D721Med (cell line): ENCODE measurements around the gene XIRP2.

ENCODE experiments used
- DNase-seq: peaks from one replicate; pipeline ENCODE4 v3.0.0; 2011; ENCODE audit warnings: low spot score; ENCODE audit not compliant: insufficient read length
- FAIRE-seq: peaks from 2 replicates; lab custom pipeline; 2011; peaks lifted over from hg19 to GRCh38; lab: Jason Lieb, UNC
- TF ChIP-seq, protein P1 (sequence below): IDR thresholded peaks from 2 replicates; pipeline ENCODE4 v1.5.1; 2012; ENCODE audit warnings: mild to moderate bottlenecking, control low read depth; ENCODE audit not compliant: insufficient read depth; ENCODE audit errors: missing control alignments

Gene XIRP2

DNA sequence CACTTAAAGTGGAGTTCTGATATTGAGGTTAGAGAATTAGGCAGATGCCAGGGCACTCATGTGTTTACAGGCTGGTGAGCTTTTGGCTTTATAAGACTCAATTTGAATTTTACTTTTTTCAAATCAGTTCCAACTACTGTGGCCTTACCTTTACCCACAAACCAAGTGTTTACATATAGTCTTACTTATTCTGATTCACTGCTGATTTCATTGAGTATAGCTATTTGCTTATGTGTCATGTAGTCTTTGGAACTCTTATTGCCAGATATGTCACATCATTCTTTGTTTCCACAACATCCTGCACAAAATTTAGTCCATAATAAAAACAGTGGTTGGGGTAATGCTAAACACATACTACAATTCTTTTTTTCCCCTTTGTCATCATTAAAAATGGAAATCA lies 96.5 kb downstream of the XIRP2 start:
- TF ChIP-seq, protein P1, sequence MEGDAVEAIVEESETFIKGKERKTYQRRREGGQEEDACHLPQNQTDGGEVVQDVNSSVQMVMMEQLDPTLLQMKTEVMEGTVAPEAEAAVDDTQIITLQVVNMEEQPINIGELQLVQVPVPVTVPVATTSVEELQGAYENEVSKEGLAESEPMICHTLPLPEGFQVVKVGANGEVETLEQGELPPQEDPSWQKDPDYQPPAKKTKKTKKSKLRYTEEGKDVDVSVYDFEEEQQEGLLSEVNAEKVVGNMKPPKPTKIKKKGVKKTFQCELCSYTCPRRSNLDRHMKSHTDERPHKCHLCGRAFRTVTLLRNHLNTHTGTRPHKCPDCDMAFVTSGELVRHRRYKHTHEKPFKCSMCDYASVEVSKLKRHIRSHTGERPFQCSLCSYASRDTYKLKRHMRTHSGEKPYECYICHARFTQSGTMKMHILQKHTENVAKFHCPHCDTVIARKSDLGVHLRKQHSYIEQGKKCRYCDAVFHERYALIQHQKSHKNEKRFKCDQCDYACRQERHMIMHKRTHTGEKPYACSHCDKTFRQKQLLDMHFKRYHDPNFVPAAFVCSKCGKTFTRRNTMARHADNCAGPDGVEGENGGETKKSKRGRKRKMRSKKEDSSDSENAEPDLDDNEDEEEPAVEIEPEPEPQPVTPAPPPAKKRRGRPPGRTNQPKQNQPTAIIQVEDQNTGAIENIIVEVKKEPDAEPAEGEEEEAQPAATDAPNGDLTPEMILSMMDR, result no peak
- no peak for FAIRE-seq
- no peak for DNase-seq

DNA sequence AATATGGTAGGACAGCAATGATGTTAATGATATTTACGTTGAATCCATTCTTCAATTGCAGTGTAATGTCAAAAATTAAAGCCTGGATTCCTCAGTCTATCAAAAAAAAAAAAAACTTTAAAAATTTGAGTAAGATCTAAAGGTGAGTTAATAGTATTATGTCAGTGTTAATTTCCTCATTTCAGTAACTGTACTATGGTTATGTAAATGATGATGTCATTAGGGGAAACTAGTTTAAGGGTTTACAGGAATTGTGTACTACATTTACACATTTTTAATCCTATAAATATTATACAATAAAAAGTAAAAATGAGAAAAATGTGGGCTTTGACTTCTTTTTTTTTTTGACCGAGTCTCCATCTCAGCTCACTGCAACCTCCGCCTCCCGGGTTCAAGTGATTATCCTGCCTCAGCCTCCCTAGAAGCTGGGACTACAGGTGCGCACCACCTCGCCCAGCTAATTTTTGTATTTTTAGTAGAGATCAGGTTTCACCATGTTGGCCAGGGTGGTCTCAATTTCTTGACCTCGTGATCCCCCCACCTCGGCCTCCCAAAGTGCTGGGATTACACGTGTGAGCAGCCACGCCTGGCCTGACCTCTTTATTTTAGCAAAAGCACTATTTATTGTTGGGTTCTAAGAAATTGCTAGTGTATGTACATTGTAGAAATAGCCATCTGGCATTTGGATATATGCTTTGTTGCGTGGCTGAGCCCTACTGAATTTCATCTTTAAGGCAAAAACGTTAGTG lies 106.5 kb downstream of the XIRP2 start:
- FAIRE-seq, result no peak

DNA sequence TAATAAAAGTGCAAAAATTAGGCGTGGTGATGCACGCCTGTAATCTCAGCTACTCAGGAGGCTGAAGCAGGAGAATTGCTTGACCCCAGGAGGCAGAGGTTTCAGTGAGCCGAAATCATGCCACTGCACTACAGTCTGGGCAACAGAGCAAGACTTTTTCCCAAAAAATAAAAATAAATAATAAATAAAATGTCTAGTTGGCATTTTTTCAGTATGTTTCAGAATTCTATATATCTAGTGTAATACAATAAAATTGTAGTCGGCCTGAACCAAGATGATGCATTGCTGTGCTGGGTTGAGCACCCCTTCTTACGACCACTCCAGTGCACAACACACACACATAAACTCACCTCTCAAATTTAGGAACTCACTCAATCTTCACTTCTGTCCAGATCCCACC lies 108.2 kb downstream of the XIRP2 start:
- TF ChIP-seq, protein P1, result no peak
- FAIRE-seq (no peak), DNase-seq (no peak)

More for the DNA sequence above, 106.5 kb downstream of the XIRP2 start:
- TF ChIP-seq, protein P1, result no peak
- DNase-seq, result no peak

DNA sequence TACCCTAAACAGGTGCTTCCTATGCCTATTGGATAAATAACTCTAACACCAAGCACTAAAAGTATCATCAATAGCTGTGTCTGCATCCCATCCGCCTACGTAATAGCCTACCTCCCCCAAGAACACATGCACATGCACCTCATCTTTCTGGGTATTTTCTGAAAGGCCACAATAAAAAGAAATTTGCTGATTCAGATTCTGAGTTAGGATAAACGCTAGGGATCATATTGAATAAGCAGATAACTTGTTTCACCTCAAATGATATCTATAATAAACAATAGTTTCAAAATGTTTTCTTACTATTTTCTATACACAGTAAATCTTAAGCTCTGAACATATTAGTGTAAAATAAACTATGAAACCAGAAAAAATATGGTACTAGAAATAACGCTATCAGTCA lies 112.9 kb downstream of the XIRP2 start:
- FAIRE-seq (no peak), DNase-seq (no peak)
- TF ChIP-seq, protein P1, result no peak

DNA sequence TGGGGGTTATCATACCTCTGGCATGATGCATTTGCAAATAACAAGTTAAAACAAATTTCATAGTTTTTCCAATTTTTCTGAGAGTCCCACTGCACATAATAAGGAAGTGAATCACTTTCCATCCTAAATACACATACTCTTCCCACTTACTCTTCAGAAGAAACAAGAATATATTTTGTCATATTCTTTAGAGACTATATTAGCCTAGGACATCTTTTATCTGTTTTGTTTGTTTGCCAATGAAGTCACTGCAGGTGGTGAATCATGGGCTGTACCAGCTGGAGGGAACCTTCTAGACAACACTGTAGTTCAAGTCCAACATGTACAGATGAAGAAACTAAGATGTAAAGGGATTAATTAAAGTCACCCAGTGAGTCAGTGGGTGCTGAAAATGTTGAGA lies 116.8 kb downstream of the XIRP2 start:
- FAIRE-seq, result no peak
- DNase-seq, result no peak
- TF ChIP-seq, protein P1, result no peak

DNA sequence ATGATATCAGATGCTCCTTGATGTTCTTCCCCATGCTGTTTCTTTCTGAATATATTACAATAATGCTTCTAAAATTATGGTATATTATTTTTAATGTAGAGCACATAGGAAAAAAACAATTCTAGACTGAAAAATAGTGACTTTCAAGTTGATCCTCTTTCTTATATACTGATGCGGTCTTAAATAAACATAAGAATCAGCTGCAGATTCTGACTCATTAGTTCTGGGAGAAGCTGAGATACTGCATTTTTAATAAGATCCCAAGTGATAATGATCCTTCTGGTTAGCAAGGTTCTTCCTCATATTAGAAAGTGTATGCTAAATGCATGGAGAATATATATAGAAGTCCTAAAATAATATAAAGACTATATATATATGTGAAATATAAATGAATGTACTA lies 124.9 kb downstream of the XIRP2 start:
- FAIRE-seq, result no peak
- TF ChIP-seq, protein P1, result no peak
- no peak for DNase-seq

DNA sequence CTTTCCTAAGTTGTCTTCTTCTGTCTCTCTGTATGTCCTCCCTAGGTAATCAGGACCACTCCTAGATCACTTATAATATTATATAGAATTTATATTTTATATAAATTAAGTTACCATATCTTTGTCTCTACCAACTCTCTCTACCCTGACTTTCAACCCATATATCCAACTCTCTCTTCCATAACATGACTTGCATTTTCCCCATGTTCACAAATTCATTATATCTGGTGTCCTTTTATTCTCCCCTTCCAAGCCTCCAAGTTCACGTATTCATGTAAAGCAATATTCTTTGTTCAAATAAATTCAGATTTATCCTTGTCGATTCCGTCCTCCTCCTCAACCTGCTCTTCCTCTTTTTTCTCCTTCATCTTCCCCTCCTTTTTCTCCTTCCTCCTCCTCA lies 127.5 kb downstream of the XIRP2 start:
- TF ChIP-seq, protein P1, result no peak
- no peak for FAIRE-seq
- DNase-seq, result no peak
